ENCODE data around the gene IFNA1.

IFNA1 gene

GRCh38 chr9:21414220-21414940 lies 25.9 kb upstream of the IFNA1 start:
- Mint-ChIP-seq H3K9me3 (no peaks in the 10 kb centered on the region), H3K4me1 (no peaks in the 10 kb centered on the region), H3K27me3 (ENCODE audit: low read depth) (no peaks in the 10 kb centered on the region), H3K4me3 (no peak overlapping the region), H3K27ac (no peak overlapping the region), H3K36me3 (ENCODE audit: low read depth) (no peaks in the 10 kb centered on the region)
- no peak for TF ChIP-seq CTCF (IDR thresholded peaks at IDR 0.05; ENCODE audit: unreplicated experiment in 3 of 3)

- TF ChIP-seq CTCF (IDR thresholded peaks at IDR 0.05; ENCODE audit: unreplicated experiment in 3 of 3), result no peak
- Mint-ChIP-seq H3K4me1 (no peaks in the 10 kb centered on the region), H3K9me3 (no peaks in the 10 kb centered on the region), H3K27ac (no peak overlapping the region), H3K4me3 (no peak overlapping the region), H3K36me3 (ENCODE audit: low read depth) (no peaks in the 10 kb centered on the region), H3K27me3 (ENCODE audit: low read depth) (no peaks in the 10 kb centered on the region)
Observed at GRCh38 chr9:21415493-21416267, 24.6 kb upstream of the IFNA1 start.

GRCh38 chr9:21428235-21428634 lies 12.0 kb upstream of the IFNA1 start:
- H3K27me3 Mint-ChIP-seq (ENCODE audit: low read depth), result no peaks in the 10 kb centered on the region
- no peak overlapping the region for H3K27ac Mint-ChIP-seq
- no peaks in the 10 kb centered on the region for H3K4me1 Mint-ChIP-seq
- H3K4me3 Mint-ChIP-seq, result no peak overlapping the region
- no peak for TF ChIP-seq CTCF (IDR thresholded peaks at IDR 0.05; ENCODE audit: unreplicated experiment in 3 of 3)
- no peaks in the 10 kb centered on the region for H3K9me3 Mint-ChIP-seq
- no peaks in the 10 kb centered on the region for H3K36me3 Mint-ChIP-seq (ENCODE audit: low read depth)

- Mint-ChIP-seq H3K4me1 (no peaks in the 10 kb centered on the region), H3K9me3 (no peaks in the 10 kb centered on the region), H3K4me3 (no peak overlapping the region), H3K27me3 (ENCODE audit: low read depth) (no peaks in the 10 kb centered on the region), H3K27ac (no peak overlapping the region), H3K36me3 (ENCODE audit: low read depth) (no peaks in the 10 kb centered on the region)
- TF ChIP-seq CTCF (IDR thresholded peaks at IDR 0.05; ENCODE audit: unreplicated experiment in 3 of 3), result no peak
Observed at GRCh38 chr9:21429191-21429590, 11.0 kb upstream of the IFNA1 start.

- Mint-ChIP-seq H3K36me3 (ENCODE audit: low read depth) (no peaks in the 10 kb centered on the region), H3K9me3 (no peaks in the 10 kb centered on the region), H3K27ac (no peak overlapping the region), H3K27me3 (ENCODE audit: low read depth) (no peaks in the 10 kb centered on the region), H3K4me1 (no peaks in the 10 kb centered on the region), H3K4me3 (no peak overlapping the region)
- TF ChIP-seq CTCF (IDR thresholded peaks at IDR 0.05; ENCODE audit: unreplicated experiment in 3 of 3), result no peak
Observed at GRCh38 chr9:21432672-21433425, 7.4 kb upstream of the IFNA1 start.
